HG03039 (cell line): ENCODE results near the gene OR6N2.
A peak's percentile ranks its signal among the peaks of the same experiment; 100 is the strongest.

Experiments used
- ATAC-seq: cut with Tn5 transposase; IDR thresholded peaks from one replicate; pipeline ENCODE4 v1.9.1; 2021; ENCODE audit warnings: mild to moderate bottlenecking, moderate library complexity; ENCODE audit not compliant: unreplicated experiment

Gene OR6N2

GRCh38 chr1:158781104-158781503 is at the start of gene OR6N2:
Gene OR6N2, minus strand, starts transcription at chr1:158781204. Its CDS starts 3,569 bp downstream, at chr1:158777635.
- ATAC-seq, result no peak

- peak; percentile 46 for ATAC-seq
These were observed 49.2 kb upstream of the OR6N2 start for GRCh38 chr1:158830074-158830677.

GRCh38 chr1:158821723-158822122 is 40.7 kb upstream of the OR6N2 start:
- no peak for ATAC-seq

GRCh38 chr1:158819461-158820443 is 38.7 kb upstream of the OR6N2 start:
- peak; percentile 84 for ATAC-seq

- ATAC-seq, result no peak
These were observed 38.0 kb upstream of the OR6N2 start for GRCh38 chr1:158818975-158819431.

- ATAC-seq, result no peak
These were observed 37.6 kb upstream of the OR6N2 start for GRCh38 chr1:158818560-158818959.

GRCh38 chr1:158814970-158815369 is 34.0 kb upstream of the OR6N2 start:
- no peak for ATAC-seq

GRCh38 chr1:158813164-158813563 is 32.2 kb upstream of the OR6N2 start:
- no peak for ATAC-seq

- no peak for ATAC-seq
These were observed 31.3 kb upstream of the OR6N2 start for GRCh38 chr1:158812336-158812735.

GRCh38 chr1:158810311-158810710 is 29.3 kb upstream of the OR6N2 start:
- ATAC-seq, result no peak

- ATAC-seq, result no peak
These were observed 28.9 kb upstream of the OR6N2 start for GRCh38 chr1:158809862-158810261.

- ATAC-seq, result no peak
These were observed 28.3 kb upstream of the OR6N2 start for GRCh38 chr1:158809256-158809655.

- no peak for ATAC-seq
These were observed 26.0 kb upstream of the OR6N2 start for GRCh38 chr1:158806916-158807536.

- no peak for ATAC-seq
These were observed 22.7 kb upstream of the OR6N2 start for GRCh38 chr1:158803678-158804077.

GRCh38 chr1:158801396-158801795 is 20.4 kb upstream of the OR6N2 start:
- ATAC-seq, result no peak

- ATAC-seq, result no peak
These were observed 19.5 kb upstream of the OR6N2 start for GRCh38 chr1:158800526-158800925.

GRCh38 chr1:158799689-158800088 is 18.7 kb upstream of the OR6N2 start:
- ATAC-seq, result no peak

- no peak for ATAC-seq
These were observed 17.5 kb upstream of the OR6N2 start for GRCh38 chr1:158798531-158798930.

- no peak for ATAC-seq
These were observed 13.2 kb upstream of the OR6N2 start for GRCh38 chr1:158794247-158794646.

GRCh38 chr1:158793604-158794003 is 12.6 kb upstream of the OR6N2 start:
- ATAC-seq, result no peak
